Spinal cord (tissue), 10 donors: ENCODE data around the gene SETD1A. TPM values are rescaled to one million over a fixed set of nuclear protein-coding genes. Genes with fewer than 3 reads are reported as not detected.

Experiments
- DNase-seq, 6 donors: peaks; one replicate each; pipeline versions ENCODE4 v3.0.0 to v3.0.0-alpha.2; 2013 to 2015; ENCODE audit warnings: low spot score in 6 of 6, low read depth in 4 of 6
- H3K27ac ChIP-seq: one replicate; pipeline ENCODE4 v1.5.1; 2013; ENCODE audit warnings: low read depth, low read length, control low read depth
- H3K27me3 ChIP-seq: one replicate; pipeline ENCODE4 v1.6.1; 2013; ENCODE audit warnings: low read length; ENCODE audit not compliant: control insufficient read depth, insufficient read depth
- H3K36me3 ChIP-seq: one replicate; pipeline ENCODE4 v1.6.1; 2013; ENCODE audit warnings: low read length; ENCODE audit not compliant: control insufficient read depth, insufficient read depth
- H3K4me1 ChIP-seq: one replicate; pipeline ENCODE4 v1.6.1; 2013; ENCODE audit warnings: low read length; ENCODE audit not compliant: control insufficient read depth, insufficient read depth
- H3K4me3 ChIP-seq: one replicate; pipeline ENCODE4 v1.5.1; 2013; ENCODE audit warnings: low read depth, low read length, control low read depth
- H3K9me3 ChIP-seq: one replicate; pipeline ENCODE4 v1.6.1; 2013; ENCODE audit warnings: low read length; ENCODE audit not compliant: control insufficient read depth, insufficient read depth
- WGBS: methylation state at CpG from one replicate; pipeline ENCODE4 v1.1.5; 2013; ENCODE audit warnings: missing lambda C conversion rate; ENCODE audit not compliant: insufficient coverage; 5-methylcytosine and 5-hydroxymethylcytosine counted together
- polyA plus RNA-seq, 2 donors: library from polyadenylated mRNA; unstranded; fragments of 120-200 nt; gene quantifications; one replicate each; pipeline ENCODE4 v1.2.1, GENCODE V29; 2013; ENCODE audit not compliant: insufficient read length in 2 of 2
- total RNA-seq, 2 donors: library from RNA; depleted of rRNA in 1 of 2; stranded (reverse); fragments of 120-200 nt in 1 of 2; fragments of >200 nt in 1 of 2; gene quantifications; one replicate each; pipeline versions ENCODE4 v1.2.3 to v1.2.4, GENCODE V29; 2013 to 2014
- donor health status: healthy.

The SETD1A gene
- total and polyA plus RNA-seq, 4 donors: 2.3 to 17.4 (median 10.8) TPM

DNA sequence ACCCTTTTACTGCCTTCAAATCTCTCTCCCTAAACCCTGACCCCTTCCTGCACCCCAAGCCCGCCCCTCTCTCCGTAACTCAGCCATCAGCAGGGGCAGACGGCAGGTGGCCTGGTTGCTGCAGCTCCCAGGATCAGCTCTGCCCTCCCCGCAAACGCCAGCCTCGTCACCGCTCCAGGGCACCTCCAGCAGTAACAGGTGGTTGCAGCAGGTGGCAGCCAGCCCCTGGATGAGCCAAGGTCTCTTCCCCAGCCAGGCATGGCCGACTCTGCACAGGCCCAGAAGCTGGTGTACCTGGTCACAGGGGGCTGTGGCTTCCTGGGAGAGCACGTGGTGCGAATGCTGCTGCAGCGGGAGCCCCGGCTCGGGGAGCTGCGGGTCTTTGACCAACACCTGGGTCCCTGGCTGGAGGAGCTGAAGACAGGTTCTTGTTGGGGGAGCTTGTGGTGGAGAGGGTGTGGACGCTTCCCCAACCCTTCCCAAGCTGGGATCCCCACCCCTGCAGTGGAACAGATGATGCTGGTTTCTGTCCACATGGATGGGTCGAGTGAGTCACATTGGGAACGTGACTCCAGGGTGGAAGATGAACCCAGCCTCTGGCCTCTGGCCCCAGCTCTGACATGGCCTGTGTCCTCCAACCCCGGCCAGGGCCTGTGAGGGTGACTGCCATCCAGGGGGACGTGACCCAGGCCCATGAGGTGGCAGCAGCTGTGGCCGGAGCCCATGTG is 28.0 kb downstream of the SETD1A start:
- WGBS: 68% methylated on average over 16 of the region's 20 CpGs

DNA sequence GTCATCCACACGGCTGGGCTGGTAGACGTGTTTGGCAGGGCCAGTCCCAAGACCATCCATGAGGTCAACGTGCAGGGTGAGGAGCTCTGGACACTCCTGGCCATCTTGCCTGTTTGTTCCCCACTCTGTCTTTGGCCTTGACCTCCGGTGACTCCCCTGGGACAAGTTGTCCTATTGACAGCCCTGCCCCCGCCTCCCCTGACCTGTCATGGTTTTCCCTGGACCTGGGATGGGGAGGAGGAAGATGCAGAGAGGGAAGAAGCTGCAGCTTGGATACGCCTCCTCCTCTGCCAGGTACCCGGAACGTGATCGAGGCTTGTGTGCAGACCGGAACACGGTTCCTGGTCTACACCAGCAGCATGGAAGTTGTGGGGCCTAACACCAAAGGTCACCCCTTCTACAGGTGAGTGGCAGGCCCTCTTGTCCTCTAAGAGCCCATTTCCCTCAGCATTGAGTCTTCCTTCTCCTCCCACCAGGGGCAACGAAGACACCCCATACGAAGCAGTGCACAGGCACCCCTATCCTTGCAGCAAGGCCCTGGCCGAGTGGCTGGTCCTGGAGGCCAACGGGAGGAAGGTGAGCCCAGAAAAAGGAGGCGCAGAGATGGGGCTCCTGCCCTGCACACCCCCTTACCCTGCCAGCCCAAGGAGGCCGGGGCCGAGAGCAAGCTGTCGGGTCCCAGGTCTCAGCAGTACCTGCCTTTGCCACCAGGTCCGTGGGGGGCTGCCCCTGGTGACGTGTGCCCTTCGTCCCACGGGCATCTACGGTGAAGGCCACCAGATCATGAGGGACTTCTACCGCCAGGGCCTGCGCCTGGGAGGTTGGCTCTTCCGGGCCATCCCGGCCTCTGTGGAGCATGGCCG is 28.8 kb downstream of the SETD1A start:
- Histone ChIP-seq H3K4me1 (peaks cover 17% of the 10 kb centered on the region), H3K36me3 (peaks cover 95% of the 10 kb centered on the region), H3K27me3 (no peaks in the 10 kb centered on the region), H3K27ac (no peak overlapping the region), H3K9me3 (no peaks in the 10 kb centered on the region), H3K4me3 (no peak overlapping the region)
- no peak for DNase-seq
- WGBS: 91% methylated on average over 28 of the region's 29 CpGs

More for the DNA sequence above, 28.0 kb downstream of the SETD1A start:
- H3K27me3 ChIP-seq: no peaks in the 10 kb centered on the region
- H3K9me3 ChIP-seq: no peaks in the 10 kb centered on the region
- H3K36me3 ChIP-seq: peaks cover 95% of the 10 kb centered on the region
- peaks cover 17% of the 10 kb centered on the region for H3K4me1 ChIP-seq
- DNase-seq: peak in 1 of 6 donors; percentile 16
- no peak overlapping the region for H3K27ac ChIP-seq
- H3K4me3 ChIP-seq: peak overlapping the region; percentile 24

DNA sequence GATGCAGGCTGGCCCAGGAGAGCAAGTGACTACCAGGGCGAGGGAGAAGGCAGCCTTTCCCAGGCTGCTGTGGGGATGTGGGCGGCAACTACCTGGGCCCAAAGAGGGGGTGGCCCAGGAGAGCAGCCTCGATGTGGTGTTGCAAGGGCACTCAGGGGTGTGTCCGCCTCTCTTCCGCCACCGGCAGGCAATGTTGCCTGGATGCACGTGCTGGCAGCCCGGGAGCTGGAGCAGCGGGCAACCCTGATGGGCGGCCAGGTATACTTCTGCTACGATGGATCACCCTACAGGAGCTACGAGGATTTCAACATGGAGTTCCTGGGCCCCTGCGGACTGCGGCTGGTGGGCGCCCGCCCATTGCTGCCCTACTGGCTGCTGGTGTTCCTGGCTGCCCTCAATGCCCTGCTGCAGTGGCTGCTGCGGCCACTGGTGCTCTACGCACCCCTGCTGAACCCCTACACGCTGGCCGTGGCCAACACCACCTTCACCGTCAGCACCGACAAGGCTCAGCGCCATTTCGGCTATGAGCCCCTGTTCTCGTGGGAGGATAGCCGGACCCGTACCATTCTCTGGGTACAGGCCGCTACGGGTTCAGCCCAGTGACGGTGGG is 30.1 kb downstream of the SETD1A start:
- Histone ChIP-seq H3K4me3 (no peak overlapping the region), H3K27ac (no peak overlapping the region), H3K36me3 (peaks cover 95% of the 10 kb centered on the region), H3K4me1 (peaks cover 17% of the 10 kb centered on the region), H3K27me3 (no peaks in the 10 kb centered on the region), H3K9me3 (no peaks in the 10 kb centered on the region)
- no peak for DNase-seq
- WGBS: 91% methylated on average over 30 of the region's 30 CpGs

DNA sequence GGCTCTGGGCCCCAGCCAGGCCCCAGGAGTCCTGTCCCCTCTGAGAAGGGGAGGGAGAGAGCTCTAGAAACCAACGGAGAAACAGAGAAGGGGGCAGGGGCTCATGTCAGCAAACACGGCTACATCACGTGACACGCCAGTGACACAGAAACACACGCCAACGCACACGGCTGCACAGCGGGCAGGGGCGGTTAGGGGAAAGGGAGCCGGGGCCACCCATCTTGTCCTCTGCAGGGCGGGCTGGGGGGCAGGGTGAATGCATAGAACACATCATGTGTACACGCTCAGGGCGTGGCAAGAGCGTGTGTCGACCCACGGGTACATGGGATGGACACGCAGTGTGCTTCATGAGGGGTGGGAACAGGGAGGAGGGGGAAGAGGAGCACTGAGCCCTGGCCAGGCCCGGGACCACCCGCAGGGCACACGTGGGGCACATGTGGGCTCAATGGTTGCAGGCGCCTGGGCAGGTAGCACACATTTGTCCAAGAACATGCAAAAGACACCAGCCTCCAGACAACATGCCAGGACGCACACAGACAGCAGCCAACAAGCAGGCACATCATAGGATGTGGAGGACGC is 32.0 kb downstream of the SETD1A start:
- H3K27me3 ChIP-seq: no peaks in the 10 kb centered on the region
- H3K4me1 ChIP-seq: peaks cover 11% of the 10 kb centered on the region
- 90% methylated on average over 20 of the region's 23 CpGs for WGBS
- no peak for DNase-seq
- H3K4me3 ChIP-seq: no peak overlapping the region
- H3K36me3 ChIP-seq: peaks cover 94% of the 10 kb centered on the region
- no peaks in the 10 kb centered on the region for H3K9me3 ChIP-seq
- no peak overlapping the region for H3K27ac ChIP-seq

DNA sequence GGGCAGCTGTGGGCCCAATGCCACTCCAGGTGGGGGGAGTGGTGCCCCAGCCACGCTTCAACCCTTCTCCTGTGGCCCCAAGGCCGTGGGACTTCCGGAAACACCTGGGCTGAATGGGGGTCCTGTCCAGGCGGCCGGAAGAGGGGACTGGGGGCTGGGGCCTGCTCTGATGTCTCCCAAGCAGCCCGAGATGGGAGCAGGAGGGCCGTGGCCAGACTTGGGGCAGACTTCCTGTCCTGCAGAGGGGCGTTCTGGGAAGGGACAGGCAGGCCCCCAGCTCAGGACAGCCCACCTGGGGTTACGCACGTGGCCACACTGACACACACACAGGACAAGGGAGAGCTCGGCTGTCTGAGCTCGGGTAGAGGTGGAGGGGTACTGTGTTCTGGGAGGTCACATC is 32.6 kb downstream of the SETD1A start:
- Histone ChIP-seq H3K27ac (no peak overlapping the region), H3K9me3 (no peaks in the 10 kb centered on the region), H3K36me3 (peaks cover 92% of the 10 kb centered on the region), H3K4me3 (no peak overlapping the region), H3K27me3 (no peaks in the 10 kb centered on the region), H3K4me1 (peaks cover 6% of the 10 kb centered on the region)
- no peak for DNase-seq
- 86% methylated on average over 8 of the region's 12 CpGs for WGBS

DNA sequence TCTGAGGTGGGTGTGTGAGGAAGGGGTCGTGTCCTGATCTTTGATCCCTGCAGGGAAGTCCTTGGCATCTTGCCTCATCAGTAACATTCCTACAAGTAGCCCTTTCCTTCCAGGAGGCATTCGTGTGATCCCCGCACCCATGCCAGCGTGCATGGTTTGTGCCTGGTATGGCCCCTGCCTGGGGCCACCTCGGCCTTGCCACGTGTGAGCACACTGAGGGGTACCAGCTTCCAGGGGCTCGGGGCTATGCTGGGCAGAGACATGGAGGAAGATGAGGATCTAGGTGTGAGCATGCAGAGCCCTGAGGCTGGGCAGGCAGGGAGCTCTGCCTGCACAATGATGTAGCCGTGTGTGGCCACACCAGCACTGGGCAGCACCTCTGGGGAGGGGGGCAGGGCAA is 33.5 kb downstream of the SETD1A start:
- Histone ChIP-seq H3K36me3 (peaks cover 82% of the 10 kb centered on the region), H3K4me3 (no peak overlapping the region), H3K4me1 (no peaks in the 10 kb centered on the region), H3K27me3 (no peaks in the 10 kb centered on the region), H3K9me3 (no peaks in the 10 kb centered on the region), H3K27ac (no peak overlapping the region)
- DNase-seq: no peak
- WGBS: 69% methylated on average over 7 of the region's 8 CpGs

DNA sequence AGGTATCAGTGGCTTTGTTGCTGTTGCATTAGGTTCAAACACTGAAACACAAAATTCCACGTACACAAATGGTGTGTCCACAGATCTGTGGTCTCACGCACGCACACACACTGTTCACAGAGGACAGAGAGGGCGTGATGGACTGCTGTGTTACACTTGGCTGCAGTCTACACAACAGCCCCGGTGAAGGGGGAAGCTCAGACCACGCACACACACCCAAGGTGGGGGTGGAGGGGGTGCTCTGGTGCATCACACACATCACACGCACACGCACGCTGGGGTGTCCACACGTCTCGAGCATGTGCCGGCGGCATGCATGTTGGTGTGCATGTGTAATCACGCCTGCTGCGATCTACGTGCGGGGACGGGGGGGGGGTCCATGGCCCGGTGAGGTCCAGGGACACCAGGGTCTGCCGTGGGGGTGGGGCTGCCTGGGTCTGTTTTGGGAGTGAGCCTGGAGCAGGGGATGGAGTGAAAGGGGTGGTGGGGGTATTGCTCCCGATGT is 34.8 kb downstream of the SETD1A start:
- no peak for DNase-seq

DNA sequence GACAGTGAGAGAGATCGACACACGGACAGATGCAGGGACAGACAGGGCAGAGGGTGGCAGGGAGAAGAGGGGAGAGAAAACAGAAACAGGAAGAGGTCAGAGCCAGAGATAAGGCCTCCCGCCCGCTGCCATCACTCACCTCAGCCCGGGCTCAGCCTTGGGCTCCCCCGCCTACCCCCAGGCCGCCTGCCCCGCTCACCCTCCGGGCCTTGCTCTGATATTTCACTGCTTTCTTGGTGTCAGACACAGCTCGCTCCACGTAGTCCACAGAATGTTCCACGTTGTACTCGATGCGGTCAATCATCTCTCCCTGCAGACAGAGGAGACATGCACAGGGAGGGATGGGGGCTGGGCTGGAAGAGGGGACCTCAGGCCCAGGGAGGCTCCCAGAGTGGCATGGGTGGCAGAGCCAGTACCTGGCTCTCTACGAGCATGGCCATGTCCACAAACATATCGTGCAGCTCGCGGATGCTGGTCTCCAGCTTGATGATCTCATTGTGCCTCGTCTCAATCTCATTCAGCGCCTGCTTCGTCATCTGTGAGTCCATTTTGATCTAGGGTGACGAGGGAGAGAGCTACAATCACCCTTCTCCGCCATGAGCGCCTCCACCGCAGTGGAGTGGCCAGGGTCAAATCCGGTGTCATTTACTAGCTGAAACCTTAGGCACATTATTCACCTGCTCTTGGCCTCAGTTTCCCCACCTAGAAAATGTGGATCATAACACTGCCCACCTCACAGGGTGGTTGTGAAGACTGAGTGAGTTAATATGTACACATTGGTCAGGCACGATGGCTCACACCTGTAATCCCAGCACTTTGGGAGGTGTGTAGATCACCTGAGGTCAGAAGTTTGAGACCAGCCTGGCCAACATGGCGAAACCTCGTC is 35.6 kb downstream of the SETD1A start:
- H3K4me3 ChIP-seq: no peak overlapping the region
- DNase-seq: no peak
- no peaks in the 10 kb centered on the region for H3K27me3 ChIP-seq
- no peak overlapping the region for H3K27ac ChIP-seq
- H3K4me1 ChIP-seq: peaks cover 13% of the 10 kb centered on the region
- no peaks in the 10 kb centered on the region for H3K9me3 ChIP-seq
- peaks cover 81% of the 10 kb centered on the region for H3K36me3 ChIP-seq
- WGBS: 87% methylated on average over 19 of the region's 29 CpGs

More for the DNA sequence above, 34.8 kb downstream of the SETD1A start:
- Histone ChIP-seq H3K36me3 (peaks cover 82% of the 10 kb centered on the region), H3K27ac (no peak overlapping the region), H3K27me3 (no peaks in the 10 kb centered on the region), H3K4me1 (peaks cover 8% of the 10 kb centered on the region), H3K4me3 (no peak overlapping the region), H3K9me3 (no peaks in the 10 kb centered on the region)
- 95% methylated on average over 10 of the region's 21 CpGs for WGBS
